Islet of Langerhans (tissue), 1 donor: ENCODE data around the gene HAUS7.
"Not testable (repeated sequence)": the region's sequence is repeated elsewhere in the genome, so short reads cannot be mapped to it uniquely, and the experiment has no call there.

Experiments
- FAIRE-seq: peaks from one replicate; lab custom pipeline; 2011; peaks lifted over from hg19 to GRCh38; lab: Jason Lieb, UNC

HAUS7 gene

DNA sequence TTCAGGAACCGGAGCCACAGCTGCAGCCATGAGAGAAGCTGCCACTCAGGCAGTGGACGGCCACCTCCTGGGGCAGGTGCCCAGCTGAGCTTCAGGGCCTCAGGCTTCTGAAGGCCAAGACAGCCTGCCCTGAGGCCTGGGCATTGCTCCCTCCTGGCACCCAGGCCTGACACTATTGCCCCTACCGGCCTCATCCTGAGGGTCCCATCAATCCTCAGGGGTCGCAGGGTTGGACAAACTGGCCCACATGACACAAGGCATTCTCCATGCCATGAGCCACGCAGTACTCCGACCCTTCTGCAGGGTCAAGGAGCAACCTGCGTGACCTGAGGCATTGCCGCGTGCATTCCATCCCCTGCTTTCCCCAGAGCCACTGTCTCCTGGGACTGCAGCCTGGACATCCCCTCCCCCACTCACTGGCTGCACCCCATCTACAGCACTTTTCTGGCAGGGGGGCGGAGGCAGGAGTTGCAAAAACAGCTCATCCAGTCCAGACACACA lies 62.1 kb downstream of the HAUS7 start:
- FAIRE-seq, result no peak

DNA sequence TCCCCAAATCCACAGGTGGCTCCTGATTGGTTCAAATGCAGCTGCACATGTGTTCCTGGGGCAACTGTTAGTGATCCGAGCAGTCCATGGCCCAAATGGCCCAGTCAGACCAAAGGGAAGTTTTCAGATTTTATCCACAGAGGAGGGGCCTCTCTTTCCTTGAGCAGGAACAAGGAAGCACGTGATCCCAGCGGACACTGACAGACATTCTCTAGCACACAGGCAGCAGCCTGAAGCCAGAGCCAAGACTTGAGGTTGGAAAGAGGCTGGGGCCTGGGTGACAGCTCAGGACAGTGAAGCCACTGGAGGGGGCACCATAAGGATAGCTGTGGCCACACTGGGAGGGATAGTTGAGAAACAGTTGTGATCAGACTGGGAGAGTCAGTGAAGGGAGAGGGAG lies 62.6 kb downstream of the HAUS7 start:
- no peak for FAIRE-seq

DNA sequence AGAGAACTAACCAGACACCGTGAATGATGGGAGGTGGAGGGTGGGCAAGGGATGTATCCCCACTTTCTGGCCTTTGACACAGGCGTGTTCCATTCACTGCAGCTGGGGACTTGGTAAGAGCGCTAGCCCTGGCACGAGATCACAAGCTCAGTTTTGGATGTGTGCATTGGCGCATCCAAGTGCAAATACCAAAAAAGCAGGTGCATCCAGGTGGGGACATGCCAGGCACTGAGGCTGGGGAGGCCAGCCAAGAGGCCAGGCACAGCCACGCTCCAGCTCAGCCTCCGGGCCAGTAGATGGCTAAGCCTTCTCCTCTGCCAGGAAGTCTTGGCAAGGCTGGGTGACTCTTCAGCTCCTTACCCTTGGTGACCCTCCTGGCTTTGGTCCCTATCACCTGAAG lies 63.5 kb downstream of the HAUS7 start:
- FAIRE-seq, result no peak

DNA sequence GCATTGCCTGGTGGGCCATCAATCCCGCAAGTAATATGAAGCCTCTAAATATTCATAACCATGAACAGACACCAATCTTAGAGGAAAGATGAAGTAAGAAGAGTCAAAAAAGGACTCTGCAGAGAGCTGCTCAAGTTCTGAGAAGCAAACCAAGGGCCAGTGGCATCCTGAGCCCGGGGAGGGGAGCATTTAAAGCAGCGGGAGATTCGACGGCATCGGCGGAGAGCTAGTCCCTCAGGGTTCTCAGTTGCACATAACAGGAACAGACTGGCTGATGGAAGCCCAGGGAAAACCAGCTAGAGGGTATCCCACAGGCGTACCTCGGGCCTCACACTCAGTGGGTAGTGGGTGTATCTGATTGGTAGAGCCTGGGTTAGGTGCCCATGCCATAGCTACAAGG lies 64.4 kb downstream of the HAUS7 start:
- FAIRE-seq, result no peak

DNA sequence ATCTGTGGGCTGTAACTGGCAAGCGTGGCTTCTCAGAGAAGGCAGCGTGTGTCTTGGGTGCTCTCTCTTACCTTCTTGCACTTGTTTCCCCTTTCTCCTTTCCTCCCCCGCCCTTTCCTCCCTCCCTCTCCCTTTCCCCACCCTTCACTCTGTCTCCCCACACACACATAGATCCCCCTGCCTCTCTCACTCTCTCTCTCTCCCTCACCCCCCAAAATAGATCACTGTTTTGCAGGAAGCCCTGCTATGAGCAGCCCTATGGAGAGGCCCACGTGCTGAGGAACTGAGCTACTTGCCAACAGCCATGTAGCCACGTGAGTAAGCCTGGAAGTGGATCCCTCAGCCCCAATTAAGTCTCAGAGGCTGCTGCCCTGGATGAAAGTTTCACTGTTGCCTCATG lies 65.0 kb downstream of the HAUS7 start:
- no peak for FAIRE-seq

DNA sequence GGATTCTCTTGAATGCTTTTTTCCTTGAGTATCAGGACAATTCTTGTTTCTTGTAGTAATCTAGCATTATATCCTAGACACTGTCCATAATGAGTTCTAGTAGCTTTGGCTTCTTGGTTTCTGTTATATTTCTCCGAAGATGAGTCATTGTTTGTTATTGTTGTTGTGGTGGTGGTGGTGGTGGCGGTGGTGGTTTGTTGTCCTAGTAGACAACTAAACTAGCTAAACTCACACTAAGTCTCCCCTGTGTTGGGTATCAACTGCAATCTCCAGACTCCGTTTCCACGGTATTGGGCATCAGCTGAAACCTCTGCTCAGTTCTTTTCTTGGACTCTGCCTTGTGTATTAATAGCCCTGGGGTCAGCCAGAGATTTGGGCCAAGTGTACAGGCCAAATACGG lies 66.0 kb downstream of the HAUS7 start:
- FAIRE-seq, result not testable (repeated sequence)

DNA sequence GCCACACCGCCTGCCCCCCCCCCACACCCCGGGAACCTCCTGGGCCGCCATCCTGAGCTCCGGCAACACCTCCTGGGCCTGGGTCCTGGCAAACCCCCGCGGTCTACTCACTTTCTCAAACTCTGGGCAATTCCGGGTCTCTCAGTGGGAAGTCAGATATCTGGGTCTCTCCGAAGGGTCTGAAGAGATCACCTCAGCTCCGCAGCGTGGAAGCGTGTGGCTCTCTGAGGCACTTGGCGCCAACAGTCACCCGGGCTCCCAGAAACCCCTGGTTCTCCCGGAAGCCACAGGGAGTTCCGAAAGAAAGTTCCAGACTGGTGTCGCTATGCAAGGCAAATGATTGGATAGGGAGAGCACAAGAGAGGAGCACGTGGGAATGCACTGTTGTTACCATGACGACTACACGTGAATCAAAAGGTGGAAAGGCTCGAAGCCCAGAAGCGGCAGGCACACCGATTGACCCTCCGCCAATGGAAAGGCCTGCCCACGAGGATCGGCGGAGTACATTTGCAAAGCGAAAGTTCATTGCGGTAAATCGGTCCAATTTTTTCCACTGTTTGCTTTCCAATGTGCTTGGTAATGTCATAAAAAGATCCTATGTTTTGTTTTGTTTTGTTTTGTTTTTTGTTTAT lies 69.1 kb downstream of the HAUS7 start, which contains the start of gene PNMA6E:
Gene PNMA6E (minus strand): TSS at position 218 of the 632 bp plus-strand sequence. CDS start 2,501 bp downstream, outside the sequence.
- FAIRE-seq, result no peak

DNA sequence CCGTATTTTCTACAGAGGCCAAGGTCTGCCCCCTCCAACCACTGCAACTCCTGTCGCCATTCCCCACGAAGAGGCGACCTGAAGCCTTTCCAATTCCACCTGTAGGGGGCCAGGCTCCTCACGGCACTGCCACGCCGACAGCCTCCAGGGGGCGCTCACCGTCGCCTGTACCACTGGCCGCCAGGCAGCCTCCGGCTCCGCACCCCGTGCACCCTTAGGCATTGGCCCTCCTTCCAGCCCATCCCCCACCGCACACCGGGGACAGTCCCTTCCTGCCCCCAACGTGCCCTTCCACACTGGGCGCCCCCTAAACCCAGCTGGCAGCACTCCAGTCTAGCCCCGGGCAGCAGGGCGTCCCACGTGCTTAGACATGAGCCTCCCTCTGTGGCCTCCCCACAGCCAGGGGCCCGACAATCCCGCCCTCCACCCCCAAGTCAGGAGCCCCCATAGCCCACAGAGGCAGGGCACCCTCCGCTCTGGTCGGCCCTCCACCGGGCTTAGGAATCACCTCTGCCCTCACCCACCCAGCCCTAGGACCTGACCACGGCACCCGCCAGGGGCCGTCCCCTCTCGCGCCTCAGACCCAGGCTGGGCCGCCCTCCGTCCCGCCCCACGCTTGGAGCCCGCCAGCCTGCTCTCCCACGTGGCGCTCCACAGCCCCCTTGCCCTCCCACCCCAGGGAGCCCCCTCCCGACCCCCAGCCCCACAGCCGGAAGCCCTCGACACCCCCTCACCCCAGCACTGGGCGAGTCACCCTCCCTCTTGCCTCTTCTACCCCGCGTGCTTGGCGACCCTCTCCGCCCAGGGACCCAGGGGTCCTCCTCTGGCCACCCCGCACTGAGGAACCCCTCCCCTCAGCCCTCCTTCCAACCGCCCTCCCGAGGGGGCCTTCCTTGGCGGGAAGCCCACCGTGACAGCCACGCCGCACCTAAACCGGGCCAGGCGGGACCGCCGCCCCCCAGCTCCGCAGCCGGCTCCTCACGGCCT lies 69.9 kb downstream of the HAUS7 start:
- no peak for FAIRE-seq

DNA sequence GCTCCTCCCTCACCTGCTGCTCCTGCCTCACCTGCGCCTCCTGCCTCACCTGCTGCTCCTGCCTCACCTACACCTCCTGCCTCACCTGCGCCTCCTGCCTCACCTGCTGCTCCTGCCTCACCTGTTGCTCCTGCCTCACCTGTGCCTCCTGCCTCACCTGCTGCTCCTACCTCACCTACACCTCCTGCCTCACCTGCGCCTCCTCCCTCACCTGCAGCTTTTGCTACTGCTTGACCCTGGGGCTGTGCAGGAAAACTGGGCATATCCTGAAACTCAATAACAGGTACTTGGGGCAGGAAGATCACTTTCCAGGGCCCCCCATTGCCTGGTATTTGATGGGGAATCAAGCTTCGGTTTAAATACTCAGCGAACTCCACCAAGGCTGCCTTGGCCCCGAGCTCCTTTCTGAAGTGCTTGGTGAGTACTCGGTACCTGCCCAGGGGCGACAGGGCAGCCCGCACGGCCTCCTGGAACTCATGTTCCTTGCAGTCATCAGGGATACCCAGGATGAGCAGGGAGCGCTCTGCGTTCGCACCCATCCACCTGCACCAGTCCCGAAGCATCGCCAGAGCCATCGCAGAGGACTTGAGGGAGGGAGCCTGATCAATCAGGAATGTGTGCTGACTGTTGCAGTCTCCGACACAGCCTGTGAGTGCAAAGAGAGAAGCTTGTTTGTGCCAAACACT lies 72.0 kb downstream of the HAUS7 start:
- FAIRE-seq, result no peak
